Left ventricle myocardium superior (tissue), 1 donor: ENCODE measurements around the gene HERPUD1. TPM values are rescaled to one million over a fixed set of nuclear protein-coding genes. Genes with fewer than 3 reads are reported as not detected.
"Not testable (repeated sequence)": the region's sequence is repeated elsewhere in the genome, so short reads cannot be mapped to it uniquely, and the experiment has no call there.

Experiments
- ATAC-seq: fragments of 200-7000 bp; cut with Tn5 transposase; one replicate; pipeline ENCODE4 v1.9.1; 2020; ENCODE audit warnings: mild to moderate bottlenecking, moderate library complexity
- DNase-seq: peaks from one replicate; pipeline ENCODE4 v3.0.0-alpha.2; 2020
- intact Hi-C: fragments of 100-400 bp; cut with micrococcal nuclease; formaldehyde crosslinking; loops from one replicate; pipeline ENCODE4 v1.11.0; 2022
- long read RNA-seq: library from polyadenylated mRNA; unstranded; transcript quantifications from one replicate; pipeline ENCODE4 v2.0.0, GENCODE V29; 2021
- total RNA-seq: library from RNA; stranded (reverse); fragmentation: NEBNext Ultra II Directional; extraction: Animal tissue kit (Norgen Biotek cat#: 25700); gene quantifications from one replicate; pipeline ENCODE4 v1.2.1, GENCODE V29; 2021
- donor health status: DM: no; HTN: yes; CAD: no; lungs with severe emphysema.

HERPUD1 gene
- 129 TPM for total RNA-seq
- long read RNA-seq, transcript HERPUD1-204 (8 exons, 2,946 nt) = major isoform, 167 of 205 reads
- long read RNA-seq, transcript HERPUD1-201 (8 exons, 1,862 nt) = minor isoform, 24 of 205 reads
- long read RNA-seq, partial matches to known transcripts = 4 of 205 reads
- long read RNA-seq, other reads (novel, unspliced or antisense) = 9 of 205 reads

DNA sequence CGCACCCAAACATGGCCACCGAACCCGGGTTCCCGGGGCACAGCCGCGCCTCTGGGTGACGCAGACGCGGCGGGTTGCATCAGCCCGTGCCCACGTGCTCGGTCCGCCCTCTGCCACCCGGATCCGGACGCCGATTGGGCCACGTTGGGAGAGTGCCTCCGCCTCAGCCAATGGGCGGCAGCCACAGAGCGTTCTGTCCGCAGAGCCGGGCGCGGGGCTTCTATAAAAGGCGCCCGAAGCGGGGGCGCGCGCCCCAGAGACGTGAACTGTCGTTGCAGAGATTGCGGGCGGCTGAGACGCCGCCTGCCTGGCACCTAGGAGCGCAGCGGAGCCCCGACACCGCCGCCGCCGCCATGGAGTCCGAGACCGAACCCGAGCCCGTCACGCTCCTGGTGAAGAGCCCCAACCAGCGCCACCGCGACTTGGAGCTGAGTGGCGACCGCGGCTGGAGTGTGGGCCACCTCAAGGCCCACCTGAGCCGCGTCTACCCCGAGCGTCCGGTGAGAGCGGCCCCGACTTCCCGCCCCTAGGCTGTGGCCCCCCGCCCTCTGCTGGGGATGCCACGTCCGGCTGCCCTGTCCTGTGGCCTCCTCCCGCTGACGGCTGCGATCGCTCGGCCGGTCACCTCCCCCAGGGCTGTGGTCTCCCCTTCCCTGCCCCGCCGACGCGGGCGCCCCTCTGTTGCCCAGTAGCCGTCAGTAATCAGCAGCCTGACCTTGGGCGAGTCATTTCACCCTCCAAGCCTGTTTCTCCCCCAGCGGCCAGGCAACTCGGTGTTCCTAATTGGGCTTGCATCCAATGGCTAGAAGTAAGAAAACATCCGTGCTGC is at the start of gene HERPUD1:
Gene HERPUD1 (plus strand): TSS at position 251 of the 829 bp plus-strand sequence. CDS start 103 bp downstream, at position 354.
- intact Hi-C loops = loop anchor here (10.0 kb wide), 1 partner anchor 67 kb away; the partner anchor contains the start of gene SLC12A3
- DNase-seq (peak; percentile 99), ATAC-seq (peak; percentile 95)

GRCh38 chr16:56883586-56883985 is 48.4 kb upstream of the HERPUD1 start:
- peak; percentile 41 for ATAC-seq
- DNase-seq = no peak
- intact Hi-C loops = no loop called here

- intact Hi-C loops = no loop called here
- no peak for DNase-seq
- ATAC-seq = no peak
Measured at GRCh38 chr16:56884026-56884582, 47.8 kb upstream of the HERPUD1 start.

GRCh38 chr16:56884929-56885328 is 47.0 kb upstream of the HERPUD1 start:
- intact Hi-C loops, DNase-seq, ATAC-seq: not testable (repeated sequence)

DNA sequence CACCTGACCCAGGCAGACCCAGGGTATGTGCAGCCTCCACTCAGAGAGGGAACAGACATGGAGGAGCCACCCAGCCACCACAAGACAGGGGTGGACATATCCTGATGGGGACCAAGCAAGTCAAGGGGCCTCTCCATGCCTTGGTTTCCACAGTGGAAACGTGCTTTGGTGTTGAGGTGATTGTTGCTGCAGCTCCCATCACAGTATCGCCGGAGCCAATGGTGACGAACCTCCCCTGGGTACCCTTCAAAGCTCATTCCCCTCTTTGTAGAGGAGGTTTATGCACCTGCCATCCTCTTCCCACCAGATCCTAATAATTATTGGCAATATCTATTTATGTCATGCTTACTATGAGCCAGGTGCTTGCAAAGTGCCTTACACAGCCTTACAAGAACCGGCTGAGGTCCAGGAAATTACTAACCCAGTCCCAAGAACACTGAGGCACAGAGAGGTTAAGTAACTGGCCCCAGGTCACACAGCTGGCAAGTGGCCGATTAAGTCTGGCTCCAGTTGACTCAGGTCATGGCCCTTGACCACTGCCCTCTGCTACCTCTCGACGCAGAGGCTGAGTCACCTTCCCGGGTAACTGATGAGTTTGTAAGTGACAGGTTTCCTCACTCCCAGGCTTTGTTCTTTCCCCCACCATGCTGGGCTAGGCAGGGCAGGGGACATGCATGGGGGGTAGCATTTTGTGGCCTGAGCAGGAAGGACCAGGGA is 46.3 kb upstream of the HERPUD1 start:
- ATAC-seq = no peak
- no peak for DNase-seq

GRCh38 chr16:56886296-56886695 is 45.6 kb upstream of the HERPUD1 start:
- DNase-seq = no peak
- intact Hi-C loops = no loop called here
- ATAC-seq = no peak

More for the DNA sequence above, 46.3 kb upstream of the HERPUD1 start:
- intact Hi-C loops = no loop called here

- ATAC-seq (no peak), DNase-seq (no peak)
- intact Hi-C loops = no loop called here
Measured at GRCh38 chr16:56886826-56887225, 45.1 kb upstream of the HERPUD1 start.

DNA sequence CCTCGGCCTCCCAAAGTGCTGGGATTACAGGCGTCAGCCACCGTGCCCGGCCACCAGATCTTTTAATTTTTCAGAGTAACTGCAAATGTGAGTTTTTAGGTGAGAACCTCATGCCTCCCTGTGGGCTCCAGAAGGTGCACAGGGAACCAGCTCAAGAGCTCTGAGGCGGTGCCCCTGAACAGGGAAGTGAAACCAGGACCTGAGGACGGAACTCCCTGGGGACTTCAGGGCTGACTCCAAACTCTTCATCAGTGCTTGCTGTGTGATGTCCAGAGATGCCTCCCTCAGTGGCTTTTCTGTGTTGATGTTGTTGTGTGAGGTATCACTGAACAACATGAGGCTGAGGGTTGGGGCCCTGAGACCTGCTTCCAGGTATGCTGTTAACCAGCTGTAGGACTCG is 43.1 kb upstream of the HERPUD1 start:
- intact Hi-C loops = no loop called here
- ATAC-seq = no peak
- DNase-seq = no peak

DNA sequence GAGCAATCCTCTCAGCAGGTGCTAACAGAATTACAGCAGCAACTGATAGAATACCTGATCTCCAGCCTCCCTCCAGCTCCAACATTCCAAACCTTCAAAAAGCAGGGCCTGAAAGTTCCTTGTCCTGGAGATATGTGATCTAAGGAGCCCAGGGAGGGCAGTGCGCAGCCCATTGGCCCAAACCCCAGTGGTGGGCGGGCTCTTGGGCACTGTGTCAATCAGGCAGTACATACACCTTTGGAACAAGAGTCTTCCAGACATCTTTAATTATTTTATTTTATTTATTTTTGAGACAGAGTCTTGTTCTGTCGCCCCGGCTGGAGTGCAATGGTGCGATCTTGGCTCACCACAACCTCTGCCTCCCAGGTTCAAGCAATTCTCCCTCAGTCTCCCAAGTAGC is 42.7 kb upstream of the HERPUD1 start:
- no peak for DNase-seq
- intact Hi-C loops = no loop called here
- no peak for ATAC-seq

- intact Hi-C loops = no loop called here
- ATAC-seq = no peak
- DNase-seq = peak; percentile 4
Measured at GRCh38 chr16:56891685-56892084, 40.3 kb upstream of the HERPUD1 start.

GRCh38 chr16:56892705-56893104 is 39.2 kb upstream of the HERPUD1 start:
- DNase-seq = no peak
- ATAC-seq = no peak
- intact Hi-C loops = no loop called here

DNA sequence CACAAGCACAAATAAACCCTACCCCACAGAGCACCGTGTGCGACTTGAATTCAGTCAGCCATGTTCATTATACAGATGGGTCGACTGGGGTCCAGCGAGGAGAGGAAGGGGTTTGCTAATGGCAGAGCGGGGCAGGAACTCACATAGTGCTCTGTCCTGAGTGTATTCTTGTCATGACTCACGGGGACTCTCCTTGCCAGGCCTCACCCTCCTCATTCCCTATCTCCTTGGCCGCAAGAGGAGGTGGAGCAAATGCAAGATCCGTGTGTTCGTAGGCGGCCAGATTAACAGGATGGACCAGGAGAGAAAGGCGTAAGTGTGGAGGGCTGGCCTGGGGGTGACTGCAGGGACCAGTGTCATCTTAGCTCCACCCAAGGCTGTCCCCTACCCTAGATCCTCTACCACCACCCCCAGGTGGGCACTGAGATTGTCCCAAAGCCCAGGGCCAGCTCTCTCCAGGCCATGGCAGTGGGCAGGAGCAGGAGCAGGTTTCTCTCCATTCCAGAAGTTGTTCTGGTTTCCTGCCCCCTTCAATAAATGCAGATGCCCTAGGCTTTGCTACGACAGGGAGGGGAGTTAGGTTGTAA is 37.5 kb upstream of the HERPUD1 start:
- no peak for DNase-seq
- intact Hi-C loops = no loop called here
- no peak for ATAC-seq

- no peak for DNase-seq
- intact Hi-C loops = no loop called here
- no peak for ATAC-seq
Measured at GRCh38 chr16:56895813-56896212, 36.1 kb upstream of the HERPUD1 start.

DNA sequence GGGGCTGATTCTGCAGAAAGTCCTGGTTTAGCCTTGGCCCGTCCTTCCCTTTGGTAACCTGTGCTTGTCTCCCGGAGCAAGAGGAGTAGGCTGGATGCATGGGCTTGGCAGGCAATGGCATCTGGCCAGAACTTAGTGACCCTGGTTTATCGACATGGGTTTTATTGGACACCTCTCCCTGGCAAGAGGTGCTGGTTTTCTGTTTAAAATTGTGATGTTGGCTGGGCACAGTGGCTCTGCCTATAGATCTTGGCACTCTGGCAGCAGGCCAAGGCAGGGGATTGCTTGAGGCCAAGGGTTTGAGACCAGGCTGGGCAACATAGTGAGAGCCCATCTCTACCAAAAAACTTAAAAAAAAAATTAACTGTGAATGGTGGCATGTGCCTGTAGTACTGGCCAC is 35.7 kb upstream of the HERPUD1 start:
- intact Hi-C loops = no loop called here
- ATAC-seq (no peak), DNase-seq (no peak)

GRCh38 chr16:56897026-56897799 is 34.7 kb upstream of the HERPUD1 start:
- ATAC-seq (no peak), DNase-seq (no peak)

DNA sequence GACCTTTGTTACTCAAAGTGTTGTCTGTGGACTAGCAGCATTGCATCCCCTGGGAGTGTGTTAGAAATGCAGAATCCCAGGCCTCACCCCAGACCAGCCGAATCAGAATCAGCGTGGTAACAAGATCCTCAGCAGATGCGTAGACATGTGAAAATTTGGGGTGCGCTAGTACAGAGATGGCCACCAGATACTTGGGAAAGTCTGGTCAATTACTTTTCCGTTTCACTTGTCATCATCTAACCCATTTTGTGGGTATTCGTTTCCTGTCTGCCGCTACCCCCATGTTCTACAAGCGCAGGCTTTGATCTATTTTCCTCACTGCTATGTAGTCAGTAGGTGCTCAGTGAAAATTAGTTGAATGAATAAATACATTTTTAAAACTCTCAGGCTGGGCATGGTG is 33.1 kb upstream of the HERPUD1 start:
- intact Hi-C loops = no loop called here
- DNase-seq (no peak), ATAC-seq (no peak)

More at GRCh38 chr16:56897026-56897799, 34.7 kb upstream of the HERPUD1 start:
- intact Hi-C loops = no loop called here

GRCh38 chr16:56903866-56904265 is 28.1 kb upstream of the HERPUD1 start:
- intact Hi-C loops = no loop called here
- ATAC-seq (no peak), DNase-seq (no peak)

DNA sequence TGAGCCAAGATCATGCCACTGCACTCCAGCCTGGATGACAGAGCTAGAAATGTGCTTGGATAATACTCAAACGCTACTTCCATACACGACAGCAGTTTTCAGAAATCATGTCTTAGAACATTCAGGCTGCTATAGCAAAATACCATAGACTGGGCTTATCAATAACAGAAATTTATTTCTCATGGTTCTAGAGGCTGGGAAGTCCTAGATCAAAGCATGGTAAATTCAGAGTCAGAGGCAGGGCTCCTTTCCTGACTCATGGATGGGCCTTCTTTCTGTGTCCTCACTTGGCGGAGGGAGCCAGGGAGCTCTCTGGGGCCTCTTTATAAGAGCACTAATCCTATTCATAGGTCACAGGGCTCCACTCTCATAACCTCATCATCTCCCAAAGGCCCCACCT is 24.5 kb upstream of the HERPUD1 start:
- no peak for ATAC-seq
- intact Hi-C loops = no loop called here
- DNase-seq = no peak

GRCh38 chr16:56909527-56909979 is 22.4 kb upstream of the HERPUD1 start:
- intact Hi-C loops = no loop called here
- ATAC-seq (peak; percentile 27), DNase-seq (no peak)
